Activated T-helper 9 cell treated with anti-CD3 and anti-CD28 coated beads, Interleukin-2, amount 50 U/mL, for 16 hours (primary cell): Measurements from ENCODE around the gene CKAP5.

Experiments used
- DNase-seq: peaks from one replicate; pipeline ENCODE4 v3.0.0-alpha.2; 2020; ENCODE audit warnings: low read depth

Gene CKAP5

DNA sequence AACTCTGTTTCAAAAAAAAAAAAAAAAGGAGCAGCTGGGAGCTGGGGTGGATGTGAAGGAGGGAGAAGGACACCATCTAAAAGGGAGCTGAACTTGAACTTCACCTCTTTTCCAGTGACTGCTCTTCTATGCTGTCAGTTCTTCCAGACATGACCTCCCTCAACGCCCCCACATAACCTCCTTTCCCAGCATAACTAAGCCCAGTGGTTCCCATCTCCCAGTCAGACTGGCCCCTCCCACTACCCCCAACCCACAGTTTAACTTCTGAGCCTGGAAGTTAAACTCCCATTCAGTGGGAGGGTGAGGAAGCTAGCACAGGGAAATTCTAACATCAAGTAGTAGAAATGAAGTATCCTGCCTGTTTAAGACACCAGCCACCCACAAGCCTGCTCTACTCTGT lies 147.5 kb downstream of the CKAP5 start:
- no peak for DNase-seq

- DNase-seq, result no peak
Observed at GRCh38 chr11:46697723-46698122, 148.4 kb downstream of the CKAP5 start.

DNA sequence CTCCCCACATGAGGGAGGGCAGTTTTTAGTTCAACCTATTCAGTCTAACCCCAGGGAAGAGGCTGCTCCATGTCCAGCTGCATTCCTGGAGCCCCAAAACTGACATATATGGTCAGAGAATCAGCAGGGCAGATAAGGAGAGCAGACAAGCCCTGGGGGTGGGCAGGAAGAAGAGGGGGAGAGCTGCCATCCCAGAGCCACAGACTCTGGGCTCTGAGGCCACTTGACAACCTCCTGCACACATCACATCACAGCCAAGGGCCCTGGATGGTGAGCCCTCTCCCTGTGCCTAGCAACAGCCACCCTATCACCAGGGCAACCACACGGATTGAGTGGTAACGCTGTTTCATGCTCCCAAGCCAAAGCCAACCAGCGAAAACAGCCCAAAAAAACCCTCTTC lies 148.8 kb downstream of the CKAP5 start:
- DNase-seq, result no peak

GRCh38 chr11:46696212-46696558 lies 149.9 kb downstream of the CKAP5 start:
- no peak for DNase-seq

DNA sequence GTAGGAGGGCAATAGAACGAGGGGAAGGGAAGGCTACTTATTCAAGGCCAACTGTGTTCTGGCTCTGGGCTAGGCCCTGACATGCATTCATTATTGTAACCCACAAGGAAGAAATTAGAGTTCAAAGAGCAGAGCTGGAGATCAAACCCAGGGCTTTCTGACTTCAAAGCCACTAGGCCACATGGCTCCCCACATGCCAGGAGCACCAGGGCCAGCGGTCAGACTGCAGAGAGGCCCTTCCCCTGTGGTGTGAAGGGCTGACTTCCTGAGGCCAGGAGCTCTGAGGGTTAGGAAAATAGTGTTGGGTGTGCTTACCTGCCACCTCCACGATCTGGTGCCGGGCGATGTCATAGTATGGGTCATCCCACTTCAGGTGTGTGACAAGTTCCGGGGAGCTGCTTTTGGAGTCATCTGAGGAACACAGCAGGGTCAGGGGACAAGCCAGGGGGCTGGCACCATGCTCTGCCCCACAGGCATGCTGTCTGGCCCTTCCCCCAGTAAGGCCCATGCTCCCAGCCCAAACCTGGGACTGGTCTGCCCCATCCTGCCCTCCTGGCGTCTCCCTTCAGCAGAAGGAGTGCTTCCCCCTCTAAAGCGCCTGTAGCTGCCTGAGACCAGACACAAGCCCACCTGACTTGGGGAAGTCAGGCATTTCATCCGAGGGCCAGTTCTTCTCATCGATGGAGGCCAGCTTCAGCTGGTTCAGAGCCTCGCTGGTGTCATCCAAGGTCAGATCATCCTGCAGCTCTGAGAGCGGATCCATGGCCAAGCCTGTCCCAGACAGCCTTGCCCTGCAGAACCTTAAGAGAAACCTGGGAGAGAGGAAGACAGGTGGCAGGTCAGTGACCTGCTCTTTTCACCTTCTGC lies 150.5 kb downstream of the CKAP5 start:
- no peak for DNase-seq

DNA sequence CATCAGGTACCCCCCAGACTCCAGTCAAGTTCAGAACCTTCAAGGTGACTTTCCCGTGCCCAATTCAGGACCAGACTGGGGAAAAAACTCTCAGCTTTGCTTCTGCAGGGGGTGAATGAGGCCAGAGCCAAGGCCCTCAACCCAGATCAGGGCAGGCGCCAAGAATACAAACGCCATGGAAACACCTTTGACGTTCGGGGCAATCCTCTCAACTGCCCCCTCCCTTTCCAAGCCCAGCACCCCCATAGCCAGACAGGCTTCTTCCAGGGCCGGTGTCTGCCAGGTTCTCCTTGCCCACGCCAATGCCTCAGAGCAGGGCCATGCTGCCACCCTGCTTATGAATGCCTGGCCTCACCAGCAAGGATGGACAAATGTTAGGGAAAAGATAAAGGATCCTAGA lies 151.5 kb downstream of the CKAP5 start:
- no peak for DNase-seq

DNA sequence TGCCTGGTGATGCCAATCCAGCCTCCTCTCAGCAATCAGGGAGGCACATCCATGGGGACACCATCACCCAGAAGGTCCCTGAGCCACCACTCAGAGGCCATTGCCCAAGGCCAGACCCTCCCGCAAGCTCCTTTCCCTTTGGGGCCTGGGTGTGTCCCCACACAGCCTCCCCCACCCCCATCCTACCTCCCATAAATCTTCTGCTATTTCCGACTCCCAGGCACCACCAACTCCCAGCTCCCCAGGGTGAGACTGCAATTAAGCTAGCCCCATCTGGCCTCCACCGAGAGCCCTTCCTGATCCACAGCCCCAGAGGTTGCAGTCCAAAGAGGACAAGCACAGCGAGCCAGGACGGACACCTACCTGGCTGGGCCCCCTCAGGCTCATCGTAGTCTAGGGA lies 152.0 kb downstream of the CKAP5 start:
- no peak for DNase-seq

DNA sequence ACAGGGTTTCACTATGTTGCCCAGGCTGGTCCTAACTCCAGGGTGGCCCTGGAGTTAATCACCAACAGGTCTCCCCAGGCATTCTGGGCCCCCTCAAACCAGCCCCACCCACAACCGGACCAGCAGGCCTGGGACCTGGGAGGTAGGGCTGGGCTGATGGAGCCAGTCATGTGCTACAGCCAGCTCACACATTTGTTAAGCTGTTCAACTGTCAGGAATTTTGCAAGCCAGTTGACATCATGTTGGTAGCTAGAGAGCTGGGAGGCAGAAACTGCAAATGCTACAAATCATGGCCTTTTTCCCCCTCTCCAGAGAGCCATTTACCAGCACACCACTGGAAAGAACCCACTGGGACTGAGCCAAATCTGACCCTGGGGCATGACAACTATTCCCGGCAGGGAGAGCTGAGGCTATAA lies 152.5 kb downstream of the CKAP5 start:
- DNase-seq, result no peak
